HUES6 (cell line): ENCODE results near the gene LSM10.
A peak's percentile ranks its signal among the peaks of the same experiment; 100 is the strongest.

Source experiments
- H3K27ac ChIP-seq: 2 replicates; pipeline ENCODE4 v1.7.0; 2013; ENCODE audit warnings: low read depth, mild to moderate bottlenecking, low read length, inconsistent platforms
- H3K27me3 ChIP-seq: 2 replicates; pipeline ENCODE4 v1.6.1; 2013; ENCODE audit warnings: low read length; ENCODE audit not compliant: control insufficient read depth, insufficient read depth
- H3K36me3 ChIP-seq: 2 replicates; pipeline ENCODE4 v1.6.1; 2013; ENCODE audit warnings: low read length; ENCODE audit not compliant: control insufficient read depth, insufficient read depth
- H3K4me1 ChIP-seq: 2 replicates; pipeline ENCODE4 v1.6.1; 2013; ENCODE audit warnings: low read length; ENCODE audit not compliant: control insufficient read depth, insufficient read depth
- H3K4me3 ChIP-seq: 2 replicates; pipeline ENCODE4 v1.5.1; 2013; ENCODE audit warnings: low read depth, low read length
- H3K9ac ChIP-seq: one replicate; pipeline ENCODE4 v1.6.1; 2013; ENCODE audit warnings: mild to moderate bottlenecking, low read length
- H3K9me3 ChIP-seq: 2 replicates; pipeline ENCODE4 v1.6.1; 2013; ENCODE audit warnings: low read depth, low read length; ENCODE audit not compliant: control insufficient read depth, insufficient read depth

The LSM10 gene

DNA sequence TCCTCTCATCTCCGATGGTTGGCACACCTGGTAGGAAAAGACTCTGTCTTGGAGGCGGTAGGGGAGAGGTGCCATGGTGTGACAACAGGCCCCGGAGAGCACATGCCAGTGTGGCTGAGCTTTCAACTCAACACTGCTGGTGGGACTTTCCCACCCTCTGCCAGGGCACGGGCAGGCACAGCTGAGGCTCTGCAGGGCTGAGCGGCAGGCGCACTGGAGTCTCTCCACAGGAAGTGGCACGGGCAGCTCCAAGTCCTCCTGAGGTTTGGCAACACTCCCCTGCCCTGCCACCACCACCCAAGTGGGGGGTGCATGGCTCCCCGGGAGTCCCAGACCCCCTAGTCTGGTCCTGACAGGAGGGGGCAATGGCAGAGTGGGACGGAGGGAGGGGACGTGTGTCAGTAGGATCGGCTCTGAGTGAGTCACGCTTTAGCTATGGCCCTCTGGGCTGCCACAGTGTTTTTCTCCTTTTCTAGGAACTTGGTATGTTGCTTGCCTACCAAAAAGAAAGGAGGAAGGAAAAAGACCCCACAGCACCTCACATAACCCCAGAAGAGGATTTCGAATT lies 47.0 kb downstream of the LSM10 start:
- H3K27ac ChIP-seq: peak overlapping the region; percentile 52; the same call in 1 of the 2 replicates
- peaks cover 18% of the 10 kb centered on the region; the same call in 1 of the 2 replicates for H3K4me1 ChIP-seq
- no peak overlapping the region for H3K4me3 ChIP-seq
- no peaks in the 10 kb centered on the region for H3K9me3 ChIP-seq
- peaks cover 91% of the 10 kb centered on the region for H3K36me3 ChIP-seq
- H3K9ac ChIP-seq: peak overlapping the region; percentile 34
- no peaks in the 10 kb centered on the region for H3K27me3 ChIP-seq

DNA sequence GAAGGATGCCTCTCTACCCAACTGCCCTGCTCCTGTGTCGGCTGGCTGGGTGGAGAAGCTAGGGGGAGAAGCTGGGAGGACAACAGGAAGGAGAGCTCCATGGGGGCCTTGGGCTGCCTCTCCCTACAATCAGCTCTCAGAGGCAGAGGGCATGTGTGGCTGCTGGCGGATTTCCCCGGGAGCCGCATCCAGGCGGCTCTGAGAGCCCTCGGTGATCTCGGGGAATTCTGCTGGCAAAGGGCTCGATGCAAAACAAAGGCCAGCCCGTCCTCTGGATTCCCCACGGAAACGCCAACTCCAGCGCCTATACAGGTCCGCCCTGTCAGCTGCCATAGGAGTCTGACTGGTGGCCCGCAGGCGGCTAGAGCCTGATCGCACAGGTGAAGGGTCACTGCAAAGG lies 47.9 kb downstream of the LSM10 start:
- H3K27me3 ChIP-seq: no peaks in the 10 kb centered on the region
- H3K27ac ChIP-seq: no peak overlapping the region
- H3K9ac ChIP-seq: no peak overlapping the region
- no peak overlapping the region for H3K4me3 ChIP-seq
- no peaks in the 10 kb centered on the region for H3K9me3 ChIP-seq
- H3K36me3 ChIP-seq: peaks cover 91% of the 10 kb centered on the region
- H3K4me1 ChIP-seq: peaks cover 18% of the 10 kb centered on the region; the same call in 1 of the 2 replicates

DNA sequence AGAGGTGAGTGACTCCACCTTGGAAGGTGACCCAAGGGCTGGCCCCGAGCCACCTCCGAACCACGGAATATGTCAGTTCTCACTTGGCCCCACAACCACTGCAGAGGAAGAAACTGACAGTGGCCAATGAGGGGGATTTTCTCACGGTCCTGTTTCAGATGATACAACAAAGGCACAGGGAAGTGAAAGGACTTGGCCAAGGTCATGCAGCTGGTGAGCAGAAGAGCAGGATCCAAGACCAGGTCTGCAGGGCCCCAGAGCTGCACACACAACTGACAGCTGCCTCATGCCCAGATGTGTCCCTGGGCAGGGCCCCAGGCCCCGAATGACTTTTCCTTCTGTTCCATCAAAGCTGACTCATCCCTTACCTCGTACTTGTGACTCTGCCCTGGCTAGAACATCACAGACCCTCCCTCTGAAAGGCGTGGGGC lies 48.5 kb downstream of the LSM10 start:
- Histone ChIP-seq H3K9me3 (no peaks in the 10 kb centered on the region), H3K27ac (no peak overlapping the region), H3K9ac (no peak overlapping the region), H3K27me3 (no peaks in the 10 kb centered on the region), H3K36me3 (peaks cover 91% of the 10 kb centered on the region), H3K4me1 (peaks cover 18% of the 10 kb centered on the region; the same call in 1 of the 2 replicates), H3K4me3 (no peak overlapping the region)

DNA sequence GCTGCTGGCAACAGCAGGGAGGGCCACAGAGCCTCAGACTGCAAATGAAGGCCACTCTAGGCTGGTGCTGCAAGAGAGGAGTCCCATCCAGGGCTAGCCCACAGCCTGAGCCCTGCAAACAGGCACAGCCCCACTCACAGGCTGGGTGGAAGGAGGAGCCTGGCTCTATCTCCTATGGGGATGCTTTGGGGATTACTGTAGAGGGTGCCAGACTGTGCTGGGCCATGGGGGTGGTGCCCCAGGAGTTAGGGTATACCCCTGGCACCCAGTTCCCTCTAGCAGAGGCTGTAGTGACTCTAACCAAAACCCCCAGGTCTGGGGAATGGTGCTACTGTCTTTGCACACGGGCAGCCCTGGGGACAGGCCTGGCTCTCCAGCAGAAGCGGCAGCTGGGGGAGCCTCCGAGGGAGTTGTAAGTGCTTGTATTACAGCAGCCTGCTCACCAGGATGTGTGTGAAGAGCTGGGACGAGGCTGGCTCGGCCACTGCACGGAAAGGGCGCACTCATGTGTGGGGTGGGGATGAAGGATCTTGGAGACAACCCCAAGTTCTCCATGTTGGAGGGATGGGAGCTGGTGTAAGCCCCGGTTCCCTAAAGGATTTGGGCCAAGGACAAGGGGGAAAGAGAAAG lies 50.9 kb downstream of the LSM10 start:
- no peak overlapping the region for H3K4me3 ChIP-seq
- H3K9me3 ChIP-seq: no peaks in the 10 kb centered on the region
- H3K36me3 ChIP-seq: peaks cover 90% of the 10 kb centered on the region
- H3K4me1 ChIP-seq: peaks cover 10% of the 10 kb centered on the region; the same call in 1 of the 2 replicates
- H3K9ac ChIP-seq: no peak overlapping the region
- no peak overlapping the region for H3K27ac ChIP-seq
- H3K27me3 ChIP-seq: no peaks in the 10 kb centered on the region

DNA sequence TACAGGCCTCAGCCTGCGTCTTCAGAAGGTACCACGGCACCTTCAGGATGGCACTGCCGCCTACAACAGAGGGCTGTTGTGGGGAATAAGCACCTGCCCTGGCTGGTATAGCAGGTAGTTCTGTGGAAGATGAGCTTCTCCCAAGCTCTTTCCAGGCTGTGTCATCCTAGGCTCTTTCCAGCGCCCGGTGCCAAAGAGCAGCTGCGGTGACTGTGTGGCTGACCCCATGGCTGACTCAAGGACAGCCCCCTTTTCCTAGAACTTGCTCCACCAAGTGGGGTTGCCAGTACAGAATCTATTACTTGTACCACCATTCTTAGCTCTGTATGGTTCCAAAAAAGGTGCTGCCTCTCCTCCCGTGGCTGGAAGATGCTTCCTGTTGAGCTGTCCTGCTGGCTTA lies 52.4 kb downstream of the LSM10 start:
- Histone ChIP-seq H3K4me3 (no peak overlapping the region), H3K27ac (no peak overlapping the region), H3K4me1 (no peaks in the 10 kb centered on the region), H3K36me3 (peaks cover 87% of the 10 kb centered on the region), H3K27me3 (no peaks in the 10 kb centered on the region), H3K9ac (no peak overlapping the region), H3K9me3 (no peaks in the 10 kb centered on the region)

DNA sequence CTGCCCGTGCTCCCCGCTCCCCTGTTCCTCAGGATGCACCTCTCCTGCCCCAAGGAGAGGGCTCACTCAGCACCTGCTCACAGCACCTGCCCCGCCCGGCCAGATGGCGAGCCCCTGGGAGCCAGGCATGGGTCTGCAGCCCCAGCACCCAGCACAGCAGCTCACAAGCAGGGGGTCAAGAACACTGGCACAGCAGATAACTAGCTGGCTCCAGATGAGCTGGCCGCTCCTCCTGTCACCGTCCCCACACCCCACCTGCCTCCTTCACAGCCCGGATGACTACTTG lies 53.4 kb downstream of the LSM10 start:
- Histone ChIP-seq H3K27ac (no peak overlapping the region), H3K27me3 (no peaks in the 10 kb centered on the region), H3K4me1 (no peaks in the 10 kb centered on the region), H3K4me3 (no peak overlapping the region), H3K36me3 (peaks cover 85% of the 10 kb centered on the region), H3K9ac (no peak overlapping the region), H3K9me3 (no peaks in the 10 kb centered on the region)

DNA sequence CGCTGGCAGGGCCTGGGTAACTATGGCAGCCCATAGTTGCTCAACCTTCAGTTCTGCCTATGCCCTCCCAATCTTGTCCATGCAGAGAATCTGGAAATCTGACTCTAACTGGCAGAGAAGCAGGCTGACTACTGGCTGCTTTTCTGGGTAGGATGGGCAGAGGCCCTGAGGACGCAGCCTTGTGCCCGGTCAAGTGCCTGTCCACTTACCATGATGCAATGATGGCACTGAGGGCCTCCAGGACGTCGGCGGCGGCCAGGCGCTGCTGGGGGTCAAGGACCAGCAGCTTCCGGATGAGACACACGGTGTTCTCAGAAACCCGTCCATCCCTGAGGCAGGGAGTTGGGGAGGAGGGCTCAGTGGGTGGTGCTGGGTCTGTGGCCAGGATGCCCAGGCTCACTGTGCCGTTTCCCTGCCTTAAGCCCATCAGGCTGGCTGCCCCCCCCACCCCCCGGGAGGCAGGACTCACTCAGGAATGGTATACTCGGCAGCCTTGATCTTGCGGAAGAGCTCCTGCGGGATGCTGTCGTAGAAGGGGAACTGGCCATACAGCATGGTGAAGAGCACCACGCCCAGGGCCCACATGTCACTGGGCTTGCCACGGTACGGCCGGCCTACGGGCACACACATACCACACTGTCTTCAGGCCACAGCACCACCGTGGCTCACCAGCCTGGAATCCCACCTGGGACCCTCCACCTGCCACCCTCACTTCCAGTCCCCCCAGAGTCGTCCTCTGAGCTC lies 53.9 kb downstream of the LSM10 start:
- H3K27me3 ChIP-seq: no peaks in the 10 kb centered on the region
- no peak overlapping the region for H3K9ac ChIP-seq
- H3K27ac ChIP-seq: no peak overlapping the region
- peaks cover 83% of the 10 kb centered on the region for H3K36me3 ChIP-seq
- no peaks in the 10 kb centered on the region for H3K4me1 ChIP-seq
- no peaks in the 10 kb centered on the region for H3K9me3 ChIP-seq
- H3K4me3 ChIP-seq: no peak overlapping the region
